GM21723 (cell line): ENCODE measurements around the gene BCAS3.

ENCODE experiments used
- ATAC-seq: cut with Tn5 transposase; IDR thresholded peaks from one replicate; pipeline ENCODE4 v1.9.1; 2021; ENCODE audit warnings: mild to moderate bottlenecking, moderate library complexity; ENCODE audit not compliant: unreplicated experiment

The BCAS3 gene

GRCh38 chr17:61409301-61410112 lies 731.9 kb downstream of the BCAS3 start:
- no peak for ATAC-seq

DNA sequence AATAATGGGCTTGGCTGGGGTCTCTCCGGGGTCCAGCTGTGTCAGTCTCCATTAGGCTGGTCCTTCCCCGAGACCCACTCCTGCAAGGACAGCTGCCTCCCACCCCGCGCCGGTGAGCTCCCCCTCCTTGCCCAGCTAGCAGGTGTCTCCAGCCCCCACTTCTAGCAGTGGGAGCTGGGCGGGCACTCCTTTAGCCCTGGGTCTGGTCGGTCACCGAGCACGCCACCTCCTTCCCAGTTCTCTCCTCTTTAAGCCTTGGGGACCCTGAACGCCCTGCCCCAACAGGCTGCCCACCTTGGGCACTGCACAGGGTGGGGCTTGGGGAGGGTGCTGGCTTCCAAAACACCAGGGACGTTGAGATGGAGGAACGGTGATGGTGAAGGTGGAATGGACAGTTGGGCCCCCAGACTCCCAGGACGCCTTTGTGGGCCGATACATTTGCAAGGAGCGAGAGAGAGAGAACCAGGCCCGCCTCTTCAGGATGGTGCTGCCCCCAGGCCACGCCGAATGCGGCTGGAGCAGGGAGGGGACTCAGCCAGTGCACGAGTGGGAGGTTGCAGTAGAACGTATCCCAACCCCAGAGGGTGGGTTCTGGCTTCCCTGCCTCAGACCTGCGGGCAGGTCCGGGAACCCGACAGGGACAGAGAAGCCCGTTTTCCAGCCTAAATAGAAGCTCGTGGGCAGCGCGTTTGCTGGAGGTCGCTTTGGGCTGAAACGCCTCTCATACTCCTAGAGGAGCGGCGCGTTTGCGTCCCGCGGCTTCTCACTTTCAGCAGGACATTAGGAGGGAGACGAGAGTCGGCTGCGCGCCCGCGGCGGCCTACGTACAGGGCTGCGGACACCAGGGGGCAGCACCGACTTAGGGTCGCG lies 732.7 kb downstream of the BCAS3 start:
- ATAC-seq: no peak

DNA sequence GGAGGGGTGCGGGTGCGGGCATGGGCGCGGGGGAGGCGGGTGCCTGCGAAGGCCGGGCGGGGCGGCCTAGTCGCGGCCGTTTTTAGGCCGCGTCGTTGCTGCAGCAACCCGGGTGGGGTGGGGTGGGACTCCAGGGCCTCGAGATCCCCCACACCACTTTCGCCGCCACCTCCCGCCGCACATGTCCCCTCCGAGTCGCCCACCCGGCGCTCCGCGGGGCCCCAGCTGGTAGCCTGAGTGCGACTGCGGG lies 733.3 kb downstream of the BCAS3 start:
- ATAC-seq: no peak

DNA sequence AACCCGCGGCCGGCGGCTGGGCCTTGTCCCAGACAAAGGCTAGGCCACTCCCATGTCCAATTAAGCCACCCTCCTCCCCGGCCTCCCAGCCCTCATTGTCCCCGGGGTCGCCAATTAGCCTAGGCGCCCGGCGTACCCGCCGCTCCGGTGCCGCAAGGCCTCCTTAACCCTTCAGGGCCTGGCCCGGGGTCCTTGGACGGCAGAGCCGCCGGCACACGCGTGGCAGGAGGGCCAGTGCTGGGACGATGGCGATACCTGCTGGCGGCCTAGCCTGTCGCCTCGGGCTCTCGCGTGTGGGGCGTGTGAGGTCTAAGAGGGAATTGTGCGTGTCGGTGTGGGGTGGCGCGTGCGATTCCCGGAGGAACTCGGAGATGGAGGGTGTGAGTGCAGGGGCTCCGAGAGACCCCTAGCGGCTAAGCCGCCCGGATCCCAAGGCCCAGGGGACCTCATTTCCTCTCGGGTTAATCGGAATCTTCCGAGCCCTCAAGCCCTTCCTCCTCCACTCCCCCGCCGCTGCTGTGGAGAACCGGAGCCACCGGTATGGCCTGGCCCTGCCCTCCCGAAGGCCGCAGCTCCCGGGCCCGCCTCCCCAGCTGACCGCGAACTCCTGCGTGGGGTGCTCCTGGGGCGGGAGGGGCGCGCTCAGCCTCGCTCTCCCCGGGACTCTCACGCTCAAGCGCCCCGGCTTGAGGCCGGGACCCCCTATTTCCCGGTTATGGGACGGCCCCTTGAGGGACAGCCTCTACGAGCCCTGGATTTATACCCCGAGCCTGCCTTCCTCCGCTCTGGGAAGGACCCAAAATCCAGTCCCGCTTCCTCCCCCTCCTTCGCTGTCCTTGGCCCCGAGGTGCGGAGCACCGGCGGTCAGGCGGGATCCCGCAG lies 733.9 kb downstream of the BCAS3 start:
- ATAC-seq: peak; percentile 21

DNA sequence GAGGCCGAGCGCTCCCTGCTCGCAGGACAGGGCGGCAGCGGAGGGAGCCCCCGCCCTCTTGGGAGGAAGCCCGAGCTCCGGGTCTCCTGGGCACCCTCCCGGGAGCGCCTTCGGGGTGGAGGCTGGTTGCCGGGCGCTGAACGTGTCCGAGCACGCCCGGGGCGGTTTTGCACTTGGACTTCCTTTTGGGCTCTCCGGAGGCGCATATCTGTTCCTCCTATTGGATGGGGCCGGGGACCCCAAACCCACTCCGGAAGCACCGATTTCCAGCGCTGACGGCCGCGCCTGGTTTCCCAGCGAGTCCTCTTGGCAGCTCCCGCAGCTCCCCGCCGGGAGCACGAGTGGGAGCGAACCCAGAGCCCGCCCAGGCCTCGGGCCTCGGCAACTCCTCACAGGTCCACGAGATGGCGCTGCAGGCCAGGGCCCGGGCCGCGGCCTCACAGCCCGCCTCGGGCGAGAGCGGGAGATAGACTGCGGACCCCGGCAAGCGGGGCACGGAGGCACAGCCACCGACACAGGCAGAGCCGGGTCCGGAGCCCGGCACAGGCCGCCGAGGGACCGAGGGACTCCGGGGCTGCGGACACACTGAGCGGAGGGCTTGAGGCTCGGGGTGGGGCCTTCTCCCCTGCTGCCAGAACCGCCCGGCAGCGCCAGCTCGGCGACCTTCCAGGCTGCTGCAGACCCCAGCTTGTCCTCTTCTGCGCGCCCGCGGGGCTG lies 734.6 kb downstream of the BCAS3 start:
- peak; percentile 75 for ATAC-seq

GRCh38 chr17:61412860-61413660 lies 735.4 kb downstream of the BCAS3 start:
- ATAC-seq: no peak

GRCh38 chr17:61413661-61414126 lies 736.0 kb downstream of the BCAS3 start:
- ATAC-seq: no peak

DNA sequence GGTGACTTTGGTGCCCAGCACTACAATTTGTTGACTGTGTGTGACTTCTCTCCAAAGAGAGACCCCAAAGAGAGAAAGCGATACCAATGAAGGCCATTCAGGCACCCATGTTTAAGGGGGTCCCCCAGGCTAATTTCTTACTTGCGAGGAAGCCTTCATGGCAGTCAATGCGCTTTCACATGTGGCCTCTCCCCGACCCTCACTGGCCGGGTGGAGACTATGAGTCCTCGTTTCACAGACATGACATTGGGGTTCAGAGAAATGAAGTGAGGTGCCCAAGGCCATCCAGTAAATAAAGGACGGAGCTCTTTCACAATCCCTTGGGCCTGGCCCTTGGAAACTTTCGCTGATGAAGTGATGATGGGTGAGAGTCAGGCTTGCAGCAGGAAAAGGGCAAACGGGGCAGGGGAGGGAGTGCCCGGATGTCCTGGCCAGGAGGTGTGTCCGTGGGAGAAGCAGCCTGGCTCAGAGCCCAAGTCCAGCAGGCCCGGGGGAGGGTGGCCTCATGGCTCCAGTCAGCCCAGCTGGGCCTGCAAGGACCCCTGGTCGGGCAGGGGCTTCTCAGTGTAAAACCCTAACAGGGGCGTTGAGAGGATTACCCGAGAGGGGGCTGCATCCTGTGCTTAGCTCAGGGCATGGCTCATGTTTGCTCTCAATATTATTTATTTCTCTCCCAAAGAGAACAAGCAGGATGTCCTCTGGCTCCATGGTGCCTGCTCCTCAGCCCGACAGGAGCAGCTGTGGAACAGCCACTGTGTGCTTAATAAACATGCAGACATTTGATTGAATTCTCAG lies 736.7 kb downstream of the BCAS3 start:
- ATAC-seq: no peak

GRCh38 chr17:61414936-61415251 lies 737.2 kb downstream of the BCAS3 start:
- ATAC-seq: no peak

GRCh38 chr17:61415374-61416210 lies 737.9 kb downstream of the BCAS3 start:
- no peak for ATAC-seq

DNA sequence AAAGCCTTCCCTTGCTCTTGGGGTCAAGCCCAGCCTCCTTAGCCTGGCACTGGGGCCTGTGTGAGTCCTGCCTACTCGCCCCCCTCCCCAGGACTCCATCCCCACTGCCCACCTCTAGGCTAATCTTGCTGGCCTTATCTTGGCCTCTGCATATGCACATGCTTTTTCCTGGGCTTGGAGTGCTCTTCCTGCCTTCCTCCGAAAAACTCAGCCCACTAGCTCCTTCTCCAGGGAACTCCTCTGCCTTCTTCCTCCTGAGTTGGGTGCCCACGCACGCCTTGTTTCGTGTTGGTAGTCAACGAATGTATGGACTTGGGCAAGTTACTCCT lies 738.5 kb downstream of the BCAS3 start:
- no peak for ATAC-seq

DNA sequence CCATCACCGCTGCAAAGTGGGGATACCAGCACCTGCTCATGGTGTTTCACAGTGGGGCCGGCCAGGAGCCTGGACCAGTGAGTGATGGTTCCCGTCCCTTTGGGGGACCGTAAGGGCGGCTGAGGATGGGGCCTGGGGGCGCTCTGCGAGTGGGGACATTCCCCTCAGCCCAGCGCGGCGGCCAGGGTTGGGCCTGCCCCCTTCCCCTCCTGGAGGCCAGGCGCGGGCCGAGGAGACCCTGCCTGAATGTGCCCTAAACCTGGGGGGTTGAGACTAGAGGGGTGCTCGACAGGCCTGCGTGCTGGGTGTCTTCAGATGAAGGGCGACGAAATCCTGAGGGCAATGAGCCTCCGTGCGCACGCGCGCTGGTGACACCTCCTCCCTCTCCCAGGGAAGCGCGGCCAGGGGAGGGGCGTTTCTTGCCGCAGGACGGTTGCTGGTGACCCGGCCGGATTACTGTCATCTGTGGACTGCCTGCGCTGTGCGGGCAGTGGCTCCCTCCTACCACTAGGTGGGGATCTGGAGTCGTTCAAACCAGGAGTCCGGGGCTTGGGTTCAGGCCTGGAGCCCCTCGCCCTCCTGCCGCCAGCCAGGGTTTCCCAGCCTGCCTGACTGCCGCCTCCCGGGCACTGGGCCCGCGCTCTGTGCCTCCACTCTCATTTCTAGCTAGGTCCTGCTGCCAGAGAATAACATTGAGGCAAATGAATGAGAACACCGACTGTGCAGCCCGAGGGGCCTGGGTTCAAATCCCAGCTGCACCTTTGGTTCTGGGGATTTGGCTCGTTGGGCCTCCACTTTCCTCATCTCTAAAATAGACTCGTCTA lies 739.1 kb downstream of the BCAS3 start:
- peak; percentile 45 for ATAC-seq

DNA sequence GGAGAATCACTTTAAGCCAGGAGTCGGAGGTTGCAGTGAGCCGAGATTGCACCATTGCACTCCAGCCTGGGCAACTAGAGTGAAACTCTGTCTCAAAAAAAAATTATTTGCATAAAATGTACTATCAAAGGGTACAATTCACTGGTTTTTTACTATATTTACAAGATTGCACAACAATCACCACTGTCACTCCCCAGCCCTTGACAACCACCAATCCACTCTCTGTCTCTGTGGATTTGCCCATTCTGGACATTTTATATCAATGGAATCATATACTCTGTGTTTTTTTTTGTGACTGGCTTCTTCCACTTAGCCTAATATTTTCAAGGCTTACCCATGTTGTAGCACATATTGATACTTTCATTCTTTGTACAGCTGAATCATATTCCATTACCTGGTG lies 740.8 kb downstream of the BCAS3 start:
- ATAC-seq: no peak

DNA sequence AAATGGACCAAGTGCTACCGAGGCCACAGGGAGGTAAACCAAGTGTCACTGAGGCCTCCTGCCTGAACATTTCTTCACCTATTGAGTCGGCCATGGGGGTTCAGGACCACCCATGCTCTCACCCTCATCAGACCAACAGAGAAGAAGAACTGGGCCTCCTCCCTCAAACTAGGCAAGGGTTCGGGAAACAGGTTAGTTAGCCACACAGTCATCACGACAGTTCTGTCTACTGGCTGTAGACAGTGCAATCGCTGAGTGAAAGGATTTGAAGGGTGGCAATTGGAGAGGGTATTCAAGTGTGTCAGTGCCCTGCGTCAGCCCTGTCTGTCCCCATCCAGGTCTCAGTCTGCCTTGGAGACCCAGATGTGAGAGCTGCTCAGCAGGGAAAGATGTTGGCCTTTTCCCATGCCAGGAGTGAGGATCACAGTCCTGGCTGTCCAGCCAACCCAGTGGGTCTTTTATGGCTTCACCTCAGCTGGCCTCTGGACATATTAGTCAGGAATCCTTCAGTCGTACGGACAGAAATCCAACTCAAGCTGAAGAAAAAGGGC lies 741.9 kb downstream of the BCAS3 start:
- no peak for ATAC-seq

- no peak for ATAC-seq
Observed at GRCh38 chr17:61420052-61420451, 742.4 kb downstream of the BCAS3 start.

DNA sequence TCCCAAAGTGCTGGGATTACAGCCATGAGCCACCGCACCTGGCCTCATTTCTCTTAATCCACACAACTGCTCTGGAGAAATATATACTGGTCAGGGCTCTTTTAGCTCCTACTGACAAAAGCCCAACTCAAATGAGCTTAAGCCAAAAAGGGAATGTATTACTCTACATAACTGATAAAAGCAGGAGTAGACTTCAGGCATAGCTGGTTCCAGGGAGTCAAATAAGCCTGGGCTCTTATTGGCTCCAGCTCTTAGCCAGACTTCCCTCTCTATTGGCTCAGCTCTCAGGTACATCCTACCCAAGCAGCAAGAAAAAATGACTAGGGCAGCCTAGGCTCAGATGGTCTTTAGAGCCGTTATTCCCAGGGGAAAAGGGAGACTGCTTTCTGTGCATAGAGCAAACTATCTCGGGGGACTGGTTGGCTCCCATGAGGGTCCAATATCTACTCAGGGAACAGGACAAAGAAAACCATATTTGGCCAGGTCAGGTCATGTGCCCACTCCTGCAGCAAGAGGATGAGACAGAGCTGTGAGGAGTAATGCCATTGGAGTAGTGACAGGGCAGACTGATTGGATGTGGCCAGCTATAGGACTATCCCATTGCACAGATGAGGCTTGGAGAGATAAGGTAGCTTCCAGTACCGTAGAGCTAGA lies 743.2 kb downstream of the BCAS3 start:
- no peak for ATAC-seq

DNA sequence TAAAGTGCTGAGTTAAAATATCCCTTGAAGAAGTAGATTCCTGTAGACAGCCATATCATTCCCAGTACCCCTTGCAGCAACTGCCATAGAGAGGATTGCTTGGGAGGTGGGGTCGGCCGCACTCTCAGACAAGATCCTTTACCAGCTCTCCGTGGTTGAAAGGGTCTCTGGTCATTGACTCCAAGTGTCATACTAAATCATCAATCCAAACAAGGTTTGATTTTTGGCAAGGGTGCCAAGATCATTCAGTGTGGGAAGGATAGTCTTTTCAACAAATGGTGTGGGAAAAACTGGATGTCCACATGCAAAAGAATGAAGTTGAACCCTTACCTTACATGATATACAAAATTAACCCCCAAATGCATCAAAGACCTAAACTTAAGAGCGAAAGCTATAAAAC lies 743.8 kb downstream of the BCAS3 start:
- no peak for ATAC-seq
